Mucosa of gallbladder (tissue), 1 donor: Measurements from ENCODE around the gene PID1. TPM values are rescaled to one million over a fixed set of nuclear protein-coding genes. Genes with fewer than 3 reads are reported as not detected.

Experiments used
- DNase-seq: peaks from one replicate; pipeline ENCODE4 v3.0.0-alpha.2; 2020; ENCODE audit warnings: low spot score
- total RNA-seq: library from RNA; stranded (reverse); gene quantifications from one replicate; pipeline ENCODE4 v1.2.1, GENCODE V29; 2021
- donor health status: DM: no; HTN: no; CAD: no.

Gene PID1
- total RNA-seq, 1 donor from 2014 or later = 17.1 TPM

DNA sequence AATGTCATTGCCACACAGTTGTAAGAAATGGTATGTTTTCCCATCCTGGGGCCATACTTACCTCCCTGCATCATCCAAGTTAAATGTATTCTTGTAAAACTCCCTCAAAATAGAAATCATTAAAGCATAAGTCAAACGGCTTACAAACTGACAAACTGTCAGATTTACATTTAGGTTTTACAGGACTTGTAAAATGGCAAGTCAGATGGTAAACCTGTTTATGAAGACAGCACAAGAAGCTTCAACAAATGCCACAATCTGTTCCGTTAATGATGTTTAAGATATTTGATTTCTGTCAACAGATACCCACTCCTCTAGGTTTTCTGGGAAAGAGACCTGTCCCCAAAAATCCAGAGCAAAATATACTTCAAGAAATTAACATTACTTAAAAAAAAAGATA lies 197.2 kb downstream of the PID1 start:
- no peak for DNase-seq

DNA sequence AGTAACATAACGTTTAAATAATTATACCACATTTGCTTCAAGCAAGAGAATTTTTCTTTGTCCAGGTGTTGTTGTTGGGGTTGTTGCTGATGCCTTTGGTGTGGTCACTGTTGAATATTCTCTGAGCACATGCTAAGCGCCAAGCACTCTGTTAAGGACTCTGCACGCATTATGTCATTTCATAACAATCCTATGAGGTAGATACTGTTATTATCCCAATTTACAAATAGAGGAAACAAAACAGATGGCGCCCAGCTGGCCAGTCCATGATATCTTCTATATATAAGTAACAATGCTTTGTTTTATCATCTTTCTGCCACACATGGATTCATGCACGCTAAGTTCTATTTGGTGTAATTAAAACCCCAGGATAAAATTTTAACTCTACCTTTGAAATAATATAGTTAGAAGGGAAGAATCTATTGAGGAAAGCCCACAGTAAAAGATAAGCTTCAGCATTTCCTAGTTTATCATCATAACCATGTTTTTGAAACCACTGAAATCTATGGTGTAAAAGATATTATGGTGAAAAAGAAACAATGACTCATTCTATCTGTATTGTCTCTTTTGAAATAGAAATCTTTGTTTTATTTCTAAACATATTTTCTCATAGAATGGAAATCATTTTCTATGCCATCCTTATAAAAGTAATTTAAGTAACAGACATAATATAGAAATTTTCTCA lies 199.7 kb downstream of the PID1 start:
- DNase-seq = no peak

DNA sequence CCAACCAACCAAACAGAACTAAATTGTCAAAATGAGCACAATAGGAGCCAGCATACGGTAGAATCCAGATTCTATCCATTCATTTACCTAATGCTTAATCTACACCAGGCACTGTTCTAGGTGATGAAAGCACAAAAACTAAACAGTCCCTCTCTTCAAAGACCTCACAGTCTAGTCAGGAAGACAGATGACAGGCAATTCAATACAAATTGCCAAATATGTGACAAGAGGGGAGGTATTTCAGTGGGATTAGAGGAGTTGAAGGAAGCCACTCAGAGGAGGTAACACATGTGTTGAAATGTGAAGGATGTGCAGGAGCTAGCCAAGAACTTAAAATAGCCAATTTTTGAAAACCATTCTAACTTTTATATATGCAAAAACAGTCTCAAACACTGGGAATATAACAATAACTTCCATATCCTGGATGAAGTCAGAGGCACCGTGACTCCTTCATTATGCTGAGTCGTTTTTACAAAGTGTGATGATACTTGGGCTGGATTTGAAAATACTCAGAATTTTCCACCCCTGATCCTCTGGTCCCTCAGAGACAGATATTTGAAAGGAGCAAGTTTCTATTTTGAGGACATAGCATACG lies 204.9 kb downstream of the PID1 start:
- no peak for DNase-seq

DNA sequence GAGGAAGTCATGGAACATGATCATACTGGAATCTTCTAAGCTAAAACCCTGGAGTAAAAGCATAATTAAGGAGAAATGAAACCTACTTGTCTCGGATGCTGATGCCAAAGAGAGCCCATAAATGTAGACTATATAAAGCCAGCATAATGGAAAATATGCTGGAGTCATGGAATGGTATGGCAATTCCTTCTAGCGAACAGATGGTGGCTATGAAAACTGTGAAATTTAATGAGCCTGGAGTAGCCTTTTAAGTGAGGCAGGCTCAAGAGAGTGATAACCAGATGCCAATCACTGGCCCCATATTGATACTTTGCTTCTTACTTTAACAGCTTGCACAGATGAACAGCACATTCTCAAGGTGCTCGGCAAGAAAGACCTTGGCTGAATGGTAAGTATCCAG lies 206.3 kb downstream of the PID1 start:
- DNase-seq = no peak

DNA sequence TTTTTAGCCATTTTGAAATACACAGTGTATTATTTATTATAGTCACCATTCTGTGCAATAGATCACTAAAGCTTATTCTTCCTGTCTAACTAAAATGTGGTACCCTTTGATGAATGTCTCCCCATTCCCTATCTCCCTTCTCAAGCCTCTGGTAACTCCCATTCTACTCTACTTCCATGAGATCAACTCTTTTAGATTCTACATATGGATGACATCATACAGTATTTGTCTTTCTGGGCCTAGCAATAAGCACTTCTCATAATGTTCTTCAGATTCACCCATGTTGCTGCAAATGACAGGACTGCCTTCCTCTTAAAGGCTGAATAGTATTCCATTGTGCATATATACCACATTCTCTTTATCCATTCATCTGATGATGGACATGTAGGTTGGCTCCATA lies 210.9 kb downstream of the PID1 start:
- no peak for DNase-seq

DNA sequence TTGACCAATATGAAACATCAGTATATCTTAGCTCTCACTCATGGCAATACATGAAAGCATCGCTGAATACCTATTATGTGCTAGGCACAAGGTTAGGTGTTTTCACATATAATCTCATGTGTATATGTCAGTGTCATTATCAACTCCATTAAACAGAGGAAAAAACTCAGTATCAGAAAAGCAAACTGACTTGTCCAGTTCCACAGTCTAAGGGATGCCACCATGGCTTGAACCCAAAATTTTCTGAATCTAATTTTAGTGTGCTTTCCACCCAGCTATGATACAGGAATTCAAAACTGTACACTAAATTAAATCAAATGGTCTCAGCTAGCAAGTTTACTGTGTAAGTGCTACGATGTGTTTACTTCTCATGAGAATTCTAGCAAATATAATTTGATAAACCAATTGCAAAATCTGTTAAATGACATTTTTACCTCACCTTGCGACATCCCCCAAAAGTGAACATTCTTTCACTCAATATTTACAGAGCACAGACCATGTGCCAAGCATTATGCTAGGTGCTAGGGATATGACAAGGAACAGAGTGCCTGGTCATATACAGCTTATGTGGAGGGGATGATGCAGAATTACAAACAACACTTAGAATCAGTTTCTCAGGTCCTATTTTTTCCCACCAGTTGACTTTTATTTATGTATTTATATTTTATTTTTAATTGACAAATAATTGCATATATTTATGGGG lies 211.6 kb downstream of the PID1 start:
- DNase-seq = no peak

DNA sequence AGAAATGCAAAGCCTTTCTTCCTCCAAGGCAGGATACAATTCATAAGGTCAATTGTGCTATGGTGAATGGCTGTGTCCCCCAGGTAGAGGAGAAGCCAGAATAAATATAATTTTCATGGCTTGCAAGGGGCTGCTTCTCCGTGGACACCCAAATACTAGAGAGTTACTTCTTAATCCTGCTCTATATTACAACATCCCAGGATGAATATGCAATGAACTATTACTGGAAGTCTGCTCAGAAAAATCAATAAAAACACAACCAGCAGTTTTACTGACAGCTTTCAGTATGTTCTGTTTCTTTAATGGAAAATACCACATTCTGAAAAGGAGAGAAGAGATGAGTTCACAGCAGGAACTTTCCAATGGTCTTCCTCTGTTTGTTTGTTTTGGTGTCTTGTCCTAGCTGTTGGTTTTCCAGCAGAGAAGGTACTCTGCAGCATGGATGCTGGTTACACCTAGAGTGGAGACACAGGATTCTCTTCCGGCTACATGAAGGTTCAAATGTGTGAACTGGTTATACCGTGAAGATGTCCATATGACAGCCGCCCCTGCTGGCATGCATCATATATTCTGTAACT lies 213.0 kb downstream of the PID1 start:
- DNase-seq = no peak

DNA sequence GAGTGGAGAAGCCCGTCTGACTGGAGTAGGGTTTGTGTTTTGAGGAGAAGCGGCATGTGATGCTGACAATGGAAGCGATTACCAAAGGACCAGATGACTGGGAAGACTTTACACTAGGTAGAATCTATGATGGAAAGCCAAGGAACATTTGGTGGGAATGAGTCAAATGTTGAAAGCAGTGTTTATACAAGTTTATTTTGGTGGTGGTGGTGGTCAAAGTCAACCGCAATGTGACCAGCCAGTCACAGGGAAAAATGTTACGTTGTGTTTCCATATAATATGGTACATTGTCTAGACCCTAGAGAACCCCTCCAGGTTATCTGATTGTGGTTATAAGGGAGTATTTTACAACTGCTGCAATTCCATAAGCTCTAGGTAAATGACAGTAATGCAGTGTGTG lies 216.8 kb downstream of the PID1 start:
- no peak for DNase-seq

DNA sequence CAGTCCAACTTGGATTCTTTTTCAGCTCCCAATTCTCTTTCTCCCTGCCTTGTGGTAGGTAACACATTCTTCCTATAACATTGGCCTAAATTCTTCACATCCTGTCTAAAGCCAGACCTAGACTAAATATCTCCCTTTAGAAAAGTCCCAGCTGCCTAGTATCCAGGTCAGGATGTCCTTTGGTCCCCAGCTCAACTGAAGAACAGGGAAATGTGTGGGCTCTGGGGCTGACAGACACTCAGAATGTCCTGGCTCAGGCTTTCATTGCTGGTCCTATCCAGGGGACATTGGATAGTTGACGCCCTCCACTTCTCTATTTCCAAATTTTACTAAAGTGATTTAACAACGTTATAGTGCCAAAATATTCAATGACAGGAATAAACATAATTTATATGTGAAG lies 219.3 kb downstream of the PID1 start:
- DNase-seq = no peak

DNA sequence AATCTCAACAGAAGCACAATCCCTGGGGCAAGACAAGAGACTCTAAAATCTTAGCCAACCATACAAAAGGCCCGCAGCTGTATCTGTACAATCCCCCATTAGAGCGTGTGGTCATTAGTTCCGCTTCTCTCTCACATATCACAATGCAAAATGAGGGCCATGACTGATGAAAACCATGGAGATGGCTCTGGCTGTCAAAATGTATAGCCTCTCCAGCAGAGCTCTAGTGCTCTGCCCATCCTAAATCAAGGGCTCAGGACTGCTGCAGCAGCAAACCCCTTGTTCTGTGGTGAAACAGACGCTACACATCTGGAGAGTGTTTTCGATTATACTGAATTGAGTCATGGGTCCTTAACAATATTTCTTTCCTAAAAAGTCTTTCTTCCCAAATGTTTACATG lies 221.0 kb downstream of the PID1 start:
- DNase-seq = no peak

DNA sequence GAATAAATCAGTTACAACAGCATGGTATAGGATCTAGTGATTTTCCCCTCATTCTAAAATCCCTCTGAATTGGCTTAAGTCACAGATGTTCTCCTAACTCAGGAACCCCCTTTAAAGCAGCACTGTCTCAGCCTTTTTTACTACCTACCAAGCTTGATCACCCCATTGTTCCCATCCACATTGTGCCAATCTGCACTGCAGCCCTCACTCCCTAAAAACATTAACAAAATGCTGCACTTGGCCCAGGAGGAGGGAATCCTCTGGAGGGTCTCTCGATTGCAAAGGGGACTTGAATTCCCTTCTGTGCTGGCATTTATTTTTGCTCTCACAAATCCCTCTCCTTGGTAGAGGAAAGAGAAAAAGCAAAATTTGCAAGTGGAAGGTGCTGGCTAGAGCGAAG lies 223.0 kb downstream of the PID1 start:
- DNase-seq = no peak

DNA sequence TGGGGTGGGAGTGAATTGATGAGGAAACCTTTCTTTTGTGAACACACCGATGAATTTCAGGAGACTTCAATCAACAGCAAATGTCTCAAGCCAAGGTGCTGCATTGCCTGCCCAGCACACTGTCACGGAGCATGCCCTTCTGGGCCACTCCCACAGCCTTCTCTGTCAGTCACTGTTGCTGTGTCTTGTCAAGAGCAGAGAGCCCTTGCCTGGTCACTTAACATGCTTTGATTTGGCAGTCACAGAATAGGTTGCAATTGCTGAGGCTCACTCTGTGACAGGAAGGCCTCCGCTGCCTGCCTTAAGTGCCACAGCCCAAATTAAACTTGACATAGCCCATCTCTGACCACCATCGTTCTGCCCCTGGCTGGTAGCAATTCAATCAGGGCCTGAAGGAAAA lies 225.4 kb downstream of the PID1 start:
- DNase-seq = no peak

DNA sequence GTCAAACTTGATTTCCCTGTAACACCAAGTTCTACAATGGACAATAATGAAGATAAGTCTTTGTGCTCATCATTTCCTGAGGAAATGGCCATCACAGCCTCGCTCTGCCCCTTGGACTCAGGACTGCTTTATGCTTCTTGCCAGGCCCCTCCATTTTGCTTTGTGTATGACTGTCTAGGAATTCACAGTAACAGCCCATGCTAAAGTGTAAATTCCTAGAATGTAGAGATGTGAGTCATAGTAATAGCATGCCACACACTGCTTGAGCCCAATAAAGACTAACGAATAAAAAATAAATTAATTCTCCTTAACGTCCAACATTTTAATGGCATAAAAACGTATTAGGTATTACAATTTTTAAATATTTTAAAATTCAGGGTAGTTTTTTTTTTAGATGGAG lies 226.5 kb downstream of the PID1 start:
- no peak for DNase-seq

DNA sequence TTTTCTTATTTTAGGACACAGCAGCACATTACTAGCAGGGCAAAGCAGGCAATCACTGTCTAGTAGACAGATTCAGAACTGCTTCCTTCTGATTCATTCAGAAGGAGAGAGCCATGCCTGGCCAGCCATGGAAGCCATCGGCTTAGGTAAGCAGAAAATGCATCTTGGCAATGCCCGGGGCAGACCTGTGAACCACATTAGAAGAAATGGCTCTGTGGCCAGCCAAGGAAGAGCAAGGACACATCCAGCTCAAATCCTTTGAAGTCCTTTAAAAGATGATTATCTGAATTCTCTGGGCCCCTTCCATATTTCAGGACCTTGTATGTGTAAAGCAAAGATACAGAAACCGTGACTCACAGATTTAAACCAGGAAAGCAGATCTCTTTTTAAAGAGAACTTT lies 227.4 kb downstream of the PID1 start:
- DNase-seq = no peak

DNA sequence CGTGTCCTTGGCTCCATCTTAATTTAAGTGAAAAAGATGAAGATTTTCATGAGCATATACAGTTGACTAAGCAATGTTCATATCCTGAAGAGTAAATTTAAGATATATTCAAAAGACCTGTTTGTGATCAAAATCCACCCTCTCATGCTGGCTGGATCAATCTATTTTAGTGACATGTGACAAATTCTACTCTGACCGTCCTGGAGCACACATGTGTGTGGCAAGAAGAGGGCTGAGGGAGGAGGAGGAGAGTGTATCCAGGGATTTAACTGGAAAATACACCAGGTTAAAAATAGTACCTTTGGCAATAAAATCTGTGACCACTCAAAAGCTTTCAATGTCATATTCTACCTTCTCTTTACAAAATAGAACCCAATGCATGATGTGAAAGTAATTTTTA lies 228.7 kb downstream of the PID1 start:
- no peak for DNase-seq

DNA sequence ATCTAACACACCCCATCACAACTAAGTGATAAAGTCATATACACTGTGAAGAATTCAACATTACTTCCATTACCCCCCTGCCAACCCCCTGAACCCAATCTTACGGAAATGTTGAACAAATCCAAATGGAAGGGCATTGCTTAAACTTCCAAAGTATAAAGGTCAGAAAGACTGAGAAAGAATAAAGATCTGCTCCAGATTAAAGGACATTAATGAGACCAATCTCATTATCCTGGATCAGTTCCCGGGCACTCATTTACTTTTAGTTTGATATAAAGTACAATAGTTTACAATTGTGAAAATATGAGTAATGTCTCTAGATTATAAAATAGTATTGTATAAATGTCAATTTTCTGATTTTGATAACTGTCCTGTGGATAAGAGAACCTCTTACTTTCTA lies 229.4 kb downstream of the PID1 start:
- DNase-seq = no peak

DNA sequence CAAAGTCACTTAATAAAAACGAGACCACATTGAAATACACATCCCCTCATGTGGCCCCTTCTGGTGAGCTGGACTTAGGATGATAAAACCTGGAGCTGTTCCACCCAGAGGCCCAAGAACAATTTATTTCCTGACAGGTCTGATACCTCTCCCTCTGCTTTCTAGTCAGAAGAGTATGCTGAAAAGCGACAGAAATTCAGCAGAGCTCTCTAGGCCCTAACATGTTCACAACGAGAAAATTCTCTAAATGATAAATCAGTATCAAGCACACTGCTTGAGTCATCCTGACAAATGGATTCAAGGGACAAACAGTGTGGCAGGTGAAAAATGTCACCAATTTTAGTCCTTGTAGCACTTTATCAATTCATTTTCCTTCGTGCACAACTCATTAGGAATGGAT lies 233.5 kb downstream of the PID1 start:
- DNase-seq = no peak

DNA sequence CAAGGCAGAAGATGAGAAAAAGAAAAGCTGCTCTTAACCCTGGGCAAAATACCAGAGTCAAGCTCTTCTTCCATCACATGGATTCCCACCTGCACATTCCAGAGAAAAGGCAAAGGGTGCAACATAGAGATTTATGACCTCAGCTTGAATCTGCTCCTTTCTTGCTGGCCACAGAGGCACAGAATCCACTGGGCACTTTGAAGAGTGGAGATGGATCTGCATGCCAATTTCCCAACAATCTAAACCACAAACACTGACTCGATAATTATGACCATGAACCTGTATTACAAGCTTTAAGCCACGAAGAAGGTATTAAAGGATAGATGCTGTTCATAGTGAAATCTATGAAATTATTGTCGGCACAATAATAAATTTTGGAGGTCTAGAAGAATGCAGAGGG lies 237.3 kb downstream of the PID1 start:
- no peak for DNase-seq

DNA sequence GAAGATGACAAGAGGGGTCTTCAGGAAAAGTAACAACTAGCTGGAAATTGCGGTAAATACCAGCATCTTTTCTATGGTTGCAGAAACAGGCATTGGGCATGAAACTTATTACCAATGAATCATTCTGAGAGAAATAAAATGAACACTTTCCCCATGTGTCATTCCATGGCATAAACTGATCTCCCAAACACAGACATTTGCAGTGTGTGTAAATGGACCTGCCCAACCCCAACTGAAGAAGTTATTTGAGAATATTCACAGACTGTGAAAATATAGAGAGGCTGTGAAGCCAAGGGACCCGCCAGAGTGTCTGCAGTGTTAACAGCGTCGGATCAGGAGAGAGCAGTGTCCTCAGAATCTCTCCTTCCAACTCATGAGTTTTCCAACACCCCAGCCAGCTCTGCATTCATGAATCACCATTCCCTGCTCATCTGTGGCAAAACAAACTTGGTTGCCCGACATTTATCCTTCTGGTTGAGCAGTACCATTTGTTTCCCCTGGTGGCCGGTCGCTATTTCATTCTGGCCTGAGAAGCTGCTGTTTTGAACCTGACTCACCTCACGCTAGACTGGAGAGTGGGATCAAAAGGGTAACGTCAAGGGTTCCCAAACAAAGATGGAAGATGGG lies 238.4 kb downstream of the PID1 start:
- DNase-seq = no peak

DNA sequence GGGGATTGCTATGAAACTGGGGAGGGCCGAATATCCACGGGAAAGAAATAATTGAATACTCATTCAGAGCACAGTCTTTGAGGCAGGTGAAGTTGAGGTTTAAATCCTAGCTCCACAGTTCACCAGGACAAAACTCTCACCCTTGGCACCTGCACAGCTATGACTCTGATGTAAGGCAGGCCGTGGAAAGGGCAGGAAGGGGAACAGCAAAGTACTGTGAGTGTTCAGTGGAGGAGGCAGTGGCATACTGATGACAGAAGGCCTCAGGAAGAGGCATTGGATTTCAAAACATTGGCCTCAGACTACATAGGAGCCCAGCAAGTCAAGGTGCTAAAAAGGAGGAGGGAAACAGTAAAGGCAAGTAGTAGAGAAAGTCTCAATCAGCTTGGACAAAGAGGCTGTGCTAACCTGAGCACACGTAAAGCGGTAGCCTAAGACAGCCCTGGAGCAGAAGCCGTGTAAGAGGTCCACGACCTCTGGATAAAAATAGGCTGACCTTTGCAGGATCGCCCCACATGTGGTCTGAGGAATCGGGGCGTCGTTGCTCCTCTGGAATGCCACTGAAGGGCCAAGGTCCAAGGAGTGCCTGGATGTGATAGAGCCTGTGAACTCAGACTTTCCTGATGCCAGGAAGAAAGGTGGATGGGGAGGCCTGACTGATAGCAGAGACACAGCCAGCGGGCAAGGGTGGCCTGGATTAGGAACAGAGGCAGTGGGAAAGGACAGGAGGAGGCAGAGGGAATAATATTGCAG lies 243.6 kb downstream of the PID1 start:
- no peak for DNase-seq

DNA sequence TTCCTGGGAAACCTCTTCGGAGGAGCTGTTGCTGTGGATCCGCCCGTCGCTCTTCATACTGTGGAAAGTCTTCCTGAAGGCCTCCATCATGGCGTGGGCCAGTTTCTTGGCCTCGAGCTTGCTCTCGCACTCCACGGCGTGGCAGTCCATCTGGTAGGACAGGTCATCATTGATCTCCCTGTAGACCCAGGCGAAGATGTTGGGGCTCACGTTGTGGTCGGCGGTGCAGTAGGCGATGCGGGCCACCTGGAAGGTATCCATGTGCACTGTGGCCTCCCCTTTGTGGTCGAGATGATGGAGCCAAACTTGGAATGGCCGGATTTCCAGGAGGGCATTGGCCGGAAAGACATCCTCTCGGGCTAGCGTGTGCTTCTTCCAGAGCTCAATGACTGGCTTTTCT lies 245.4 kb downstream of the PID1 start:
- DNase-seq = no peak

DNA sequence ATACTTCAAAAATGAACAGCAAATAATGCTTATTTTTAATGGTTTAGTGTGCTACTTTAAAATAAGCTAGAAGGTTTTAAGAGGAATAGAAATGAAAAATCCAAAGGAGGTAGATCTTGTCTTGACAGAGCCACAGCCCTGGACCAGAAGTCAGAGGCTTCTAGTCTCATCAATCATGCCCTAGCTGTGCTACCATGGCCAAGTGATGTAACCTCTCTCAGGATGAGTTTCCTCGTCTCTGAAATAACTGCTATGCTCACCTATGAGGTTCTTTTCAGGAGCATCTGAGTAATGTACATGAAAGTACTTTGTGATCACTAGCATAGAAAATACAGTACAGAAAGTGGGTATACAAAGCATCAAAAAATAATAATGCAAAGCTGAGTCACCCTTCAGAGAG lies 248.4 kb downstream of the PID1 start:
- DNase-seq = no peak
